GM12874 (cell line): Measurements from ENCODE around the gene VAMP7.

Experiments used
- CTCF ChIP-seq: IDR thresholded peaks from 2 replicates; pipeline ENCODE4 v1.5.1; 2011; ENCODE audit warnings: low read depth, mild to moderate bottlenecking, control low read depth, low read length, moderate library complexity; ENCODE audit not compliant: insufficient read depth

Gene VAMP7

DNA sequence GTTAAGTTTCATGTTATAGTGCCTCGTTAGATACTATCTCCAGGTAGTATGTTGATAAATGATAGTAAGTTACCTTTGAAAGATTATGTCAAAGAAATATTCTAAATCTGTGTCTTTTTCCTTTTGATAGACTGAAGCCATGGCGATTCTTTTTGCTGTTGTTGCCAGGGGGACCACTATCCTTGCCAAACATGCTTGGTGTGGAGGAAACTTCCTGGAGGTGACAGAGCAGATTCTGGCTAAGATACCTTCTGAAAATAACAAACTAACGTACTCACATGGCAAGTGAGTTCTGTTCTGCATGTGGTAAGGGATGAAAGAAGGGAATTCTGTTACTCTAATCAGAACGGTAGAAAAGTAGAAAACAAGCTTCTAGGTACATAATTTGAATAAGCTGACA is 8.2 kb downstream of the VAMP7 start:
- no peak for TF ChIP-seq CTCF

DNA sequence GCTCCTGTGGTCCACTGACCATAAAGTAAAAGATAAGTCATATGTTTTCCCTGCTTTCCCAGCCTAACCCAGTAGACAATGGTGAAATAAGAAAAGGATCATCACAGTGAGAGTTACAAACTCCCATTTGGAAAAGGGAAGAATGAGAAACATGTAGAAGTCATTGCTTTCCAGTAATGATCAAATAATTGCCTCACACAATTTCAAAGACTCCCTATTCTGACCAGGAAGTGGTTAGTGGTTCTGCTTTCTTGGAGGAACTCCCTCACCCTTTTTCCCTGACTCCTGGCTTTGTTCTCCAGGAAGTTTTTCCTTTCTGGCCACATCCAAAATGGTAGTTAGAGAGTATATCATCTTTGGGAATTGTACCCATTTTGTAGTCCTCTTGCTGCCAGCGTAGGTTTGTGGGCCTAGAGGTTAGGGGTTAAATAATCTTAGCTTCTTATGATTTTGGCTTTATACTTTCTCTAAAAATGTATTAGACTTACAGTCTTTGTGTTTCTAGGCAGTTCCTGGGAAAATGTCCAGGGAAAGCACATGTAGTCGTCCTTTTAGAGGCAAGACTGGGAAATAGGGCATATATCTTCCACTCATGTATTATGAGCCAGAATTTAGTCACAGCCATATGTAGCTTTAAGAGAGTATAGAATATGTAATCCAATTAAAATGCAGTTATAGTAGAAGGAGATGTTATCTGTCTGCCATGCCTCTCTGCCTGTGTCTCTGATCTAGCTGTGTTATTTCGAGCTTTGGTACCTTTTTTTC is 10.5 kb downstream of the VAMP7 start:
- no peak for TF ChIP-seq CTCF

DNA sequence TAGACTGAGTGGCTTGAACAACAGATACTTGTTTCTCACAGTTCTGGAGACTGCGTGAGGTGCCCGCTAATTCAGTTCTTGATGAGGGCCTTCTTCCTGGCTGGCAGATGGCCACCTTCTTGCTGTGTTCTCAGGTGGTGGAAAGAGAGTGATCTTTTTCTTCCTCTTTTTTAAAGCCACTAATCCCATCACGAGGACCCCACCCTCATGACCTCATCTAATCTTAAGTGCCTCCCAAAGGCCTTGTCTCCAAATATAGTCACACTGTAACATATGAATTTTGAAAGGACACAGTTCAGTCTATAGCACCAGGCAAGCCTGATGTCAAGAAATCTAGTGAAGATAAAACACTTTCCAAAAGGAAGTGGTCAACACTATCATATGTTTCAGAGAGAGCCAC is 12.4 kb downstream of the VAMP7 start:
- TF ChIP-seq CTCF: no peak

DNA sequence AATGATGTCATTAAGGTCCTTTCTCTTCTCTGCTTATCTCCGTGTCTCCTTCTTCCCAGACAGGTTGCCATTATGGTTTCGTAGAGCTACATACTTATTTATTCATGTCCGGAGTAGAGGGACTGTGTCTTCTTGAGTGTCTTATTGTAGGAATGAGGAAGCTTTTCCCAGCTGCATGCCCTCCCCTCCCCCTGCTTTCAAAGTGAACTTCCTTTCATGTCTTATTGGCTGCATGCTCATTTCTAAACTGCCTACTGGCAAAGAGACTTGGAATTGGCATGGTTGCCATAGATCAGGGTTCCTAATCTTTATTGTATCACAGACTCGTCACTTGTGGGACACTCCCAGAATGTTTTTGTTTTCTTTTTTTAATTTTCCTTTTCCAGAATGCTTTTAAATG is 15.4 kb downstream of the VAMP7 start:
- TF ChIP-seq CTCF: no peak

- TF ChIP-seq CTCF: no peak
These were observed 18.2 kb downstream of the VAMP7 start for GRCh38 chrX:155899366-155899765.

- no peak for TF ChIP-seq CTCF
These were observed 19.6 kb downstream of the VAMP7 start for GRCh38 chrX:155900765-155901164.

DNA sequence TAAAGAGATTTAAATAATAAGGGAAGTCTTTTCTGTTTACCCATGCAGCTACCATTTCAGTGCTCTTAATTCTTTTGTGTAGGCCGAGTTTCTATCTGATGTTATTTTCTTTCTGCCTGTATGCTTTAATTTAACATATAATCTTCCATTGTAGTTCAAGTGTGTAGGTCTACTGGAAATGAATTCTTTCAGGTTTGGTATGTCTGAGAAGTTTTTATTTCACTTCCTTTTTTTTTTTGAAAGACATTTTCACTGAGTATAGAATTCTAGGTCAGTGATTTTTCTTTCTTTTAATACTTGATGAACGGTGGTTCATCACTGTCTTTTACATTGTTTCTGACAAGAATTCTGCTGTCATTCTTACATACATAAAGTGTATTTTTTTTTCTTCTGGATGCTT is 42.1 kb downstream of the VAMP7 start:
- no peak for TF ChIP-seq CTCF

- TF ChIP-seq CTCF: no peak
These were observed 57.0 kb downstream of the VAMP7 start for GRCh38 chrX:155938132-155938531.
